CD14-positive monocyte (primary cell): ENCODE data around the gene IRF2BP2. TPM values are rescaled to one million over a fixed set of nuclear protein-coding genes. Genes with fewer than 3 reads are reported as not detected.

Experiments
- DNase-seq, 3 donors: peaks; one replicate each; pipeline ENCODE4 v3.0.0-alpha.2; 2011 to 2022
- H2AFZ ChIP-seq: 2 replicates; pipeline ENCODE4 v1.6.0; 2012; ENCODE audit warnings: mild to moderate bottlenecking, low read depth, low read length, inconsistent platforms; ENCODE audit not compliant: insufficient read depth, poor library complexity, severe bottlenecking
- H3K27ac ChIP-seq, 2 donors: 1 replicate in 1 of 2; 2 replicates in 1 of 2; pipeline ENCODE4 v1.5.1; 2012 to 2013; ENCODE audit warnings: low read length in 2 of 2, control low read depth in 1 of 2, inconsistent platforms in 1 of 2, low read depth in 1 of 2, mild to moderate bottlenecking in 1 of 2
- H3K27me3 ChIP-seq, 2 donors: one replicate each; pipeline versions ENCODE4 v1.6.0 to v1.6.1; 2011 to 2013; ENCODE audit warnings: low read length in 2 of 2; ENCODE audit not compliant: control insufficient read depth in 2 of 2, insufficient read depth in 2 of 2
- H3K36me3 ChIP-seq, 2 donors: replicated peaks in 1 of 2; 1 replicate in 1 of 2; 2 replicates in 1 of 2; pipeline versions ENCODE4 v1.5.1 to v1.6.1; 2012 to 2013; ENCODE audit warnings: low read length in 2 of 2, control low read depth in 1 of 2, inconsistent platforms in 1 of 2, mild to moderate bottlenecking in 1 of 2; ENCODE audit not compliant: insufficient read depth in 2 of 2, control insufficient read depth in 1 of 2
- H3K4me1 ChIP-seq, 2 donors: 1 replicate in 1 of 2; 2 replicates in 1 of 2; pipeline versions ENCODE4 v1.5.1 to v1.6.1; 2012 to 2013; ENCODE audit warnings: low read length in 2 of 2, control low read depth in 1 of 2, inconsistent platforms in 1 of 2, mild to moderate bottlenecking in 1 of 2, moderate library complexity in 1 of 2; ENCODE audit not compliant: insufficient read depth in 2 of 2, control insufficient read depth in 1 of 2
- H3K4me2 ChIP-seq: replicated peaks from 2 replicates; pipeline ENCODE3; 2012; ENCODE audit warnings: low read length, moderate library complexity, mild to moderate bottlenecking; ENCODE audit not compliant: poor library complexity, severe bottlenecking; ENCODE audit errors: extremely low read depth
- H3K4me3 ChIP-seq, 3 experiments: fragments of 200-600 bp in 1 of 3; sonication (generic) in 1 of 3; replicated peaks in 1 of 3; 1 replicate in 2 of 3; 2 replicates in 1 of 3; pipeline ENCODE4 v1.5.1; 2011 to 2013; ENCODE audit warnings: low read length in 3 of 3, mild to moderate bottlenecking in 3 of 3, control low read depth in 2 of 3, low read depth in 2 of 3, inconsistent platforms in 1 of 3, moderate library complexity in 1 of 3
- H3K79me2 ChIP-seq: 2 replicates; pipeline ENCODE4 v1.6.0; 2012; ENCODE audit warnings: mild to moderate bottlenecking, control low read depth, inconsistent platforms, low read length, moderate library complexity; ENCODE audit not compliant: insufficient read depth
- H3K9ac ChIP-seq: 2 replicates; pipeline ENCODE4 v1.6.0; 2017; ENCODE audit warnings: low read length, mild to moderate bottlenecking; ENCODE audit not compliant: insufficient read depth, poor library complexity, severe bottlenecking
- H3K9me3 ChIP-seq, 2 donors: replicated peaks in 1 of 2; 1 replicate in 1 of 2; 2 replicates in 1 of 2; pipeline versions ENCODE4 v1.5.1 to v1.6.1; 2012 to 2013; ENCODE audit warnings: low read length in 2 of 2, control low read depth in 1 of 2; ENCODE audit not compliant: control insufficient read depth in 1 of 2, insufficient read depth in 1 of 2
- H4K20me1 ChIP-seq: 2 replicates; pipeline ENCODE4 v1.6.0; 2012; ENCODE audit warnings: mild to moderate bottlenecking, low read length, control low read depth, moderate library complexity; ENCODE audit not compliant: insufficient read depth
- H3K27ac Mint-ChIP-seq, 7 donors: one replicate each; pipeline ENCODE4 v1.8.0; 2020; ENCODE audit warnings: mild to moderate bottlenecking in 7 of 7, mixed read lengths in 7 of 7, moderate library complexity in 6 of 7, inconsistent platforms in 2 of 7
- H3K27me3 Mint-ChIP-seq, 3 donors: one replicate each; pipeline ENCODE4 v1.8.0; 2021 to 2022; ENCODE audit warnings: low read depth in 3 of 3, mild to moderate bottlenecking in 3 of 3, mixed read lengths in 3 of 3, moderate library complexity in 3 of 3, inconsistent platforms in 1 of 3
- H3K36me3 Mint-ChIP-seq, 2 donors: one replicate each; pipeline ENCODE4 v1.8.0; 2020; ENCODE audit warnings: mixed read lengths in 2 of 2, inconsistent platforms in 1 of 2, mild to moderate bottlenecking in 1 of 2
- H3K4me1 Mint-ChIP-seq: one replicate; pipeline ENCODE4 v1.8.0; 2020; ENCODE audit warnings: mild to moderate bottlenecking, mixed read lengths
- H3K4me3 Mint-ChIP-seq, 2 donors: one replicate each; pipeline ENCODE4 v1.8.0; 2020; ENCODE audit warnings: mild to moderate bottlenecking in 2 of 2, mixed read lengths in 2 of 2, moderate library complexity in 1 of 2
- H3K9me3 Mint-ChIP-seq, 7 donors: one replicate each; pipeline ENCODE4 v1.8.0; 2020 to 2022; ENCODE audit warnings: mixed read lengths in 7 of 7, mild to moderate bottlenecking in 6 of 7, moderate library complexity in 6 of 7, inconsistent platforms in 2 of 7
- WGBS: methylation state at CpG from one replicate; pipeline ENCODE4 v1.1.5; 2013; ENCODE audit warnings: missing lambda C conversion rate; ENCODE audit not compliant: insufficient coverage; 5-methylcytosine and 5-hydroxymethylcytosine counted together
- intact Hi-C, 2 donors: fragments of 100-400 bp; cut with micrococcal nuclease; formaldehyde crosslinking; loops; one replicate each; pipeline versions ENCODE4 v1.15.0 to v1.15.1; 2023
- polyA plus RNA-seq, 3 donors: library from polyadenylated mRNA; depleted of rRNA in 1 of 3; unstranded in 2 of 3; stranded (reverse) in 1 of 3; fragments of 300-500 nt in 2 of 3; fragments of >200 nt in 1 of 3; fragmentation: Illumina TruSeq in 2 of 3; gene quantifications; 1 replicate in 2 of 3; 2 replicates in 1 of 3; pipeline ENCODE4 v1.2.3, GENCODE V29; 2012 to 2021
- TF ChIP-seq, protein P1 (sequence below): fragments of 200-600 bp; IDR thresholded peaks from one replicate; pipeline ENCODE4 v1.8.0; 2022; ENCODE audit warnings: antibody characterized with exemption, mild to moderate bottlenecking

The IRF2BP2 gene
- polyA plus RNA-seq, 3 donors: 22.4 to 656 (median 22.6) TPM

- Mint-ChIP-seq H3K9me3 (peaks cover 0 to 7% (median 0%) of the 10 kb centered on the region in 7 donors), H3K4me1 (peaks cover 36% of the 10 kb centered on the region), H3K36me3 (peaks cover 19 to 21% of the 10 kb centered on the region in 2 donors), H3K27ac (peak overlapping the region; percentile 99 to 100 (median 100)), H3K27me3 (no peaks in the 10 kb centered on the region), H3K4me3 (peak overlapping the region; percentile 84 to 91)
- no peaks in the 10 kb centered on the region for H3K27me3 ChIP-seq
- intact Hi-C loops: loop anchor here (5.0 kb wide), 7 partner anchors 46 to 466 kb away; no protein-coding TSS in a partner anchor
- peak overlapping the region; percentile 92 for H3K9ac ChIP-seq
- peaks cover 15 to 16% of the 10 kb centered on the region in 2 donors for H3K36me3 ChIP-seq
- peak overlapping the region; percentile 77 for H3K4me2 ChIP-seq
- H4K20me1 ChIP-seq: peaks cover 17% of the 10 kb centered on the region
- peaks cover 30% of the 10 kb centered on the region for H3K79me2 ChIP-seq
- peaks cover 48 to 60% of the 10 kb centered on the region in 2 donors for H3K4me1 ChIP-seq
- peak overlapping the region; percentile 96 to 98 for H3K27ac ChIP-seq
- 2% methylated on average over 17 of the region's 22 CpGs for WGBS
- no peak overlapping the region for H2AFZ ChIP-seq
- peak overlapping the region; percentile 7 to 77 (median 22) for H3K4me3 ChIP-seq
- peak; percentile 64 to 79 (median 76) for DNase-seq
- TF ChIP-seq, protein P1, sequence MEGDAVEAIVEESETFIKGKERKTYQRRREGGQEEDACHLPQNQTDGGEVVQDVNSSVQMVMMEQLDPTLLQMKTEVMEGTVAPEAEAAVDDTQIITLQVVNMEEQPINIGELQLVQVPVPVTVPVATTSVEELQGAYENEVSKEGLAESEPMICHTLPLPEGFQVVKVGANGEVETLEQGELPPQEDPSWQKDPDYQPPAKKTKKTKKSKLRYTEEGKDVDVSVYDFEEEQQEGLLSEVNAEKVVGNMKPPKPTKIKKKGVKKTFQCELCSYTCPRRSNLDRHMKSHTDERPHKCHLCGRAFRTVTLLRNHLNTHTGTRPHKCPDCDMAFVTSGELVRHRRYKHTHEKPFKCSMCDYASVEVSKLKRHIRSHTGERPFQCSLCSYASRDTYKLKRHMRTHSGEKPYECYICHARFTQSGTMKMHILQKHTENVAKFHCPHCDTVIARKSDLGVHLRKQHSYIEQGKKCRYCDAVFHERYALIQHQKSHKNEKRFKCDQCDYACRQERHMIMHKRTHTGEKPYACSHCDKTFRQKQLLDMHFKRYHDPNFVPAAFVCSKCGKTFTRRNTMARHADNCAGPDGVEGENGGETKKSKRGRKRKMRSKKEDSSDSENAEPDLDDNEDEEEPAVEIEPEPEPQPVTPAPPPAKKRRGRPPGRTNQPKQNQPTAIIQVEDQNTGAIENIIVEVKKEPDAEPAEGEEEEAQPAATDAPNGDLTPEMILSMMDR: no peak
- H3K9me3 ChIP-seq: no peaks in the 10 kb centered on the region
These were observed 1.4 kb upstream of the IRF2BP2 start for GRCh38 chr1:234611225-234611846.

- H3K27me3 Mint-ChIP-seq: no peaks in the 10 kb centered on the region
- intact Hi-C loops: loop anchor here (5.0 kb wide), 7 partner anchors 47 to 467 kb away; no protein-coding TSS in a partner anchor
- TF ChIP-seq, protein P1: no peak
- H3K27me3 ChIP-seq: no peaks in the 10 kb centered on the region
- H3K4me3 ChIP-seq: peak overlapping the region; percentile 67 to 88 (median 77)
- WGBS: under 1% methylated on average over 58 of the region's 71 CpGs
- peak overlapping the region; percentile 77 for H3K4me2 ChIP-seq
- peaks cover 0 to 7% (median 0%) of the 10 kb centered on the region in 7 donors for H3K9me3 Mint-ChIP-seq
- no peak overlapping the region for H2AFZ ChIP-seq
- H3K36me3 ChIP-seq: peaks cover 21% of the 10 kb centered on the region in 2 donors
- DNase-seq: peak; percentile 89 to 96 (median 94)
- peak overlapping the region; percentile 92 for H3K9ac ChIP-seq
- H3K79me2 ChIP-seq: peaks cover 36% of the 10 kb centered on the region
- peaks cover 25 to 27% of the 10 kb centered on the region in 2 donors for H3K36me3 Mint-ChIP-seq
- peaks cover 31% of the 10 kb centered on the region for H3K4me1 Mint-ChIP-seq
- peak overlapping the region; percentile 90 to 92 for H3K4me3 Mint-ChIP-seq
- H3K9me3 ChIP-seq: no peaks in the 10 kb centered on the region
- peak overlapping the region; percentile 98 to 100 (median 99) for H3K27ac Mint-ChIP-seq
- H3K27ac ChIP-seq: peak overlapping the region; percentile 96 to 98
- peaks cover 23% of the 10 kb centered on the region for H4K20me1 ChIP-seq
- peaks cover 48 to 54% of the 10 kb centered on the region in 2 donors for H3K4me1 ChIP-seq
These were observed 767 bp upstream of the IRF2BP2 start for GRCh38 chr1:234610666-234611224.
